ENCODE measurements around the gene MPV17L2. TPM values are rescaled to one million over a fixed set of nuclear protein-coding genes. Genes with fewer than 3 reads are reported as not detected.

MPV17L2 gene
- total and polyA plus RNA-seq, 8 donors, result 4.9 to 14.8 (median 7.3) TPM

- no peak for ATAC-seq
- no peak for TF ChIP-seq CTCF (IDR thresholded peaks at IDR 0.05)
- intact Hi-C loops (cut with DNase I), result no loop called here
- Histone ChIP-seq H3K27ac (peak overlapping the region in 1 of 2 donors; percentile 41), H3K4me1 (peaks cover 27 to 37% of the 10 kb centered on the region in 2 donors), H3K27me3 (no peaks in the 10 kb centered on the region), H3K9me3 (no peaks in the 10 kb centered on the region), H3K36me3 (peaks cover 0 to 46% of the 10 kb centered on the region in 2 donors), H3K4me3 (peak overlapping the region in 1 of 2 donors; percentile 33)
- DNase-seq, result no peak
Observed at GRCh38 chr19:18160493-18160970, 32.5 kb upstream of the MPV17L2 start.

- intact Hi-C loops (cut with DNase I), result no loop called here
- peaks cover 24 to 32% of the 10 kb centered on the region in 2 donors for H3K4me1 ChIP-seq
- H3K36me3 ChIP-seq, result peaks cover 0 to 46% of the 10 kb centered on the region in 2 donors
- H3K9me3 ChIP-seq, result no peaks in the 10 kb centered on the region
- TF ChIP-seq CTCF (IDR thresholded peaks at IDR 0.05), result peak; percentile 52 to 76
- peak overlapping the region; percentile 19 to 33 for H3K4me3 ChIP-seq
- ATAC-seq (peak; percentile 86), DNase-seq (peak in 3 of 4 donors; percentile 68 to 97 (median 75))
- no peaks in the 10 kb centered on the region for H3K27me3 ChIP-seq
- peak overlapping the region in 1 of 2 donors; percentile 41 for H3K27ac ChIP-seq
Observed at GRCh38 chr19:18160971-18161635, 31.9 kb upstream of the MPV17L2 start.

GRCh38 chr19:18161636-18162002 lies 31.4 kb upstream of the MPV17L2 start:
- intact Hi-C loops (cut with DNase I), result no loop called here
- Histone ChIP-seq H3K27ac (no peak overlapping the region), H3K36me3 (peaks cover 0 to 47% of the 10 kb centered on the region in 2 donors), H3K9me3 (no peaks in the 10 kb centered on the region), H3K4me3 (peak overlapping the region in 1 of 2 donors; percentile 33), H3K4me1 (peaks cover 20 to 26% of the 10 kb centered on the region in 2 donors), H3K27me3 (no peaks in the 10 kb centered on the region)
- ATAC-seq (no peak), DNase-seq (no peak)
- TF ChIP-seq CTCF (IDR thresholded peaks at IDR 0.05), result no peak

- Histone ChIP-seq H3K4me3 (no peak overlapping the region), H3K27ac (no peak overlapping the region), H3K9me3 (no peaks in the 10 kb centered on the region), H3K27me3 (no peaks in the 10 kb centered on the region), H3K36me3 (peaks cover 0 to 71% of the 10 kb centered on the region in 2 donors), H3K4me1 (peaks cover 10 to 30% of the 10 kb centered on the region in 2 donors)
- intact Hi-C loops (cut with DNase I), result no loop called here
- ATAC-seq, result no peak
- no peak for DNase-seq
- TF ChIP-seq CTCF (IDR thresholded peaks at IDR 0.05), result no peak
Observed at GRCh38 chr19:18164072-18164471, 28.9 kb upstream of the MPV17L2 start.

GRCh38 chr19:18165794-18166544 lies 27.0 kb upstream of the MPV17L2 start:
- H3K36me3 ChIP-seq, result peaks cover 0 to 79% of the 10 kb centered on the region in 2 donors
- intact Hi-C loops (cut with DNase I), result loop anchor here in 1 of 2 donors (5.0 kb wide), 1 partner anchor 54 kb away; no protein-coding TSS in a partner anchor
- H3K27ac ChIP-seq, result no peak overlapping the region
- no peak for TF ChIP-seq CTCF (IDR thresholded peaks at IDR 0.05)
- H3K4me1 ChIP-seq, result peaks cover 6 to 40% of the 10 kb centered on the region in 2 donors
- DNase-seq (no peak), ATAC-seq (no peak)
- no peaks in the 10 kb centered on the region for H3K9me3 ChIP-seq
- H3K4me3 ChIP-seq, result no peak overlapping the region
- no peaks in the 10 kb centered on the region for H3K27me3 ChIP-seq

Measured in left lung (tissue), 10 donors.